Adrenal gland (tissue), 12 donors: ENCODE results near the gene ARPC2. TPM values are rescaled to one million over a fixed set of nuclear protein-coding genes. Genes with fewer than 3 reads are reported as not detected.

ENCODE experiments used
- DNase-seq, 7 donors: peaks; one replicate each; pipeline ENCODE4 v3.0.0-alpha.2; 2019 to 2020
- H3K27ac ChIP-seq, 5 donors: fragments of 200-600 bp; sonication (generic) in 4 of 5; 1 replicate in 3 of 5; 2 replicates in 2 of 5; pipeline versions ENCODE4 v1.5.1 to v1.8.0; 2016 to 2020; ENCODE audit warnings: mild to moderate bottlenecking in 1 of 5
- H3K27me3 ChIP-seq: fragments of 200-600 bp; 2 replicates; pipeline ENCODE4 v1.8.0; 2021
- H3K36me3 ChIP-seq, 2 donors: fragments of 200-600 bp; replicated peaks in 1 of 2; 1 replicate in 1 of 2; 2 replicates in 1 of 2; pipeline versions ENCODE4 v1.5.1 to v1.8.0; 2018 to 2022
- H3K4me1 ChIP-seq, 2 donors: fragments of 200-600 bp; replicated peaks in 1 of 2; 1 replicate in 1 of 2; 2 replicates in 1 of 2; pipeline versions ENCODE4 v1.5.1 to v1.8.0; 2018 to 2021
- H3K4me3 ChIP-seq, 4 donors: fragments of 200-600 bp; sonication (generic) in 3 of 4; one replicate each; pipeline ENCODE4 v1.5.1; 2016 to 2018
- H3K9me3 ChIP-seq, 3 donors: fragments of 200-600 bp; sonication (generic) in 1 of 3; replicated peaks in 1 of 3; 1 replicate in 2 of 3; 2 replicates in 1 of 3; pipeline versions ENCODE4 v1.5.1 to v1.8.0; 2016 to 2021
- CTCF ChIP-seq, 6 experiments: fragments of 450-650 bp in 4 of 6; fragments of 200-600 bp in 2 of 6; sonication (generic) in 1 of 6; IDR thresholded peaks; 1 replicate in 5 of 6; 2 replicates in 1 of 6; pipeline versions ENCODE4 v1.5.1 to v1.8.0; 2016 to 2021; ENCODE audit warnings: antibody characterized with exemption in 6 of 6, mild to moderate bottlenecking in 2 of 6, moderate library complexity in 1 of 6
- POLR2A ChIP-seq, 2 donors: fragments of 450-650 bp; IDR thresholded peaks; one replicate each; pipeline ENCODE4 v1.6.1; 2017; ENCODE audit warnings: antibody characterized with exemption in 2 of 2, mild to moderate bottlenecking in 2 of 2, moderate library complexity in 1 of 2
- WGBS, 4 donors: extraction: QIAGEN DNeasy Blood & Tissue Kit in 2 of 4; methylation state at CpG; one replicate each; pipeline versions ENCODE4 v1.1.5 to v1.1.7; 2013 to 2017; 5-methylcytosine and 5-hydroxymethylcytosine counted together
- intact Hi-C, 2 donors: fragments of 100-400 bp; cut with DNase I; formaldehyde crosslinking; loops; one replicate each; pipeline versions ENCODE4 v1.14.1 to v1.15.0; 2022 to 2023
- polyA plus RNA-seq, 3 donors: library from polyadenylated mRNA; stranded (reverse); fragments of 200-250 nt in 2 of 3; fragments of 350-450 nt in 1 of 3; fragmentation: Illumina TruSeq in 1 of 3; extraction: RNeasy Lipid Tissue Mini Kit (QIAGEN cat#74804) in 1 of 3; gene quantifications; one replicate each; pipeline ENCODE4 v1.2.3, GENCODE V29; 2013 to 2014
- total RNA-seq, 9 donors: library from RNA; depleted of rRNA in 4 of 9; stranded (reverse); fragments of >200 nt in 4 of 9; fragments of 120-200 nt in 1 of 9; fragmentation: NEBNext Ultra II Directional in 1 of 9; extraction: Animal tissue kit (Norgen Biotek cat#: 25700) in 1 of 9; gene quantifications; one replicate each; pipeline versions ENCODE4 v1.1.0 to v1.2.4, GENCODE V29; 2013 to 2023
- donor health status: healthy with polysubstance abuse.
- donor health status: Bipolar disorder and iron deficiency.
- donor health status: DM: yes; HTN: yes; CAD: no.
- donor health status: DM: no; HTN: no; CAD: no.
- donor health status: DM: no; HTN: no; CAD: no.
- donor health status: DM: yes; HTN: yes; CAD: no.

Gene ARPC2
- total and polyA plus RNA-seq, 12 donors: 93.5 to 284 (median 180) TPM

GRCh38 chr2:218269900-218270720, 53.1 kb downstream of the ARPC2 start, which contains the start of the genes AAMP and PNKD:
Gene AAMP, minus strand, starts transcription at chr2:218270137. Its CDS starts 51 bp downstream, at chr2:218270086.
Gene PNKD, plus strand, starts transcription at chr2:218270519. Its CDS starts 17 bp downstream, at chr2:218270536.
- TF ChIP-seq CTCF (IDR thresholded peaks at IDR 0.05) (peak in 2 of 6 experiments; percentile 5), POLR2A (IDR thresholded peaks at IDR 0.05) (peak; percentile 44 to 71)
- Histone ChIP-seq H3K36me3 (peaks cover 0 to 46% of the 10 kb centered on the region in 2 donors), H3K27ac (peak within 1 kb of the TSS in 4 of 5 donors; percentile 14 to 87 (median 52)), H3K9me3 (no peaks in the 10 kb centered on the region), H3K27me3 (no peaks in the 10 kb centered on the region), H3K4me3 (peak within 1 kb of the TSS; percentile 37 to 95 (median 90)), H3K4me1 (peaks cover 12 to 31% of the 10 kb centered on the region in 2 donors)
- 0 to 1% (median 0%) methylated on average over 13 to 64 of the region's 64 CpGs for WGBS, 4 donors
- DNase-seq: peak; percentile 100
- intact Hi-C loops: no loop called here

- 4 to 7% (median 6%) methylated on average over 17 to 23 of the region's 23 CpGs for WGBS, 4 donors
- peak in 5 of 7 donors; percentile 49 to 69 (median 53) for DNase-seq
- Histone ChIP-seq H3K4me1 (peaks cover 12 to 31% of the 10 kb centered on the region in 2 donors), H3K27me3 (no peaks in the 10 kb centered on the region), H3K36me3 (peaks cover 0 to 46% of the 10 kb centered on the region in 2 donors), H3K27ac (peak overlapping the region in 4 of 5 donors; percentile 14 to 72 (median 26)), H3K4me3 (peak overlapping the region; percentile 37 to 95 (median 78)), H3K9me3 (no peaks in the 10 kb centered on the region)
- intact Hi-C loops: no loop called here
- TF ChIP-seq CTCF (IDR thresholded peaks at IDR 0.05) (no peak), POLR2A (IDR thresholded peaks at IDR 0.05) (peak in 1 of 2 donors; percentile 35)
Measured at GRCh38 chr2:218270721-218271486, 53.9 kb downstream of the ARPC2 start.

- Histone ChIP-seq H3K4me3 (peak overlapping the region in 2 of 4 donors; percentile 64 to 95), H3K27ac (peak overlapping the region in 3 of 5 donors; percentile 16 to 72 (median 36)), H3K36me3 (peaks cover 0 to 46% of the 10 kb centered on the region in 2 donors), H3K4me1 (peaks cover 12 to 31% of the 10 kb centered on the region in 2 donors), H3K27me3 (no peaks in the 10 kb centered on the region), H3K9me3 (no peaks in the 10 kb centered on the region)
- intact Hi-C loops: no loop called here
- 25 to 56% (median 45%) methylated on average over 4 of the region's 4 CpGs for WGBS, 4 donors
- TF ChIP-seq CTCF (IDR thresholded peaks at IDR 0.05) (no peak), POLR2A (IDR thresholded peaks at IDR 0.05) (no peak)
- no peak for DNase-seq
Measured at GRCh38 chr2:218271487-218271797, 54.5 kb downstream of the ARPC2 start.
